NCI-H128 (cell line): ENCODE data around the gene CLCN5.
"Not testable (repeated sequence)": the region's sequence is repeated elsewhere in the genome, so short reads cannot be mapped to it uniquely, and the experiment has no call there.

Experiments used
- DNase-seq: peaks from one replicate; lab custom pipeline; 2025; ENCODE audit not compliant: unreplicated experiment; lab: John Stamatoyannopoulos, UW

CLCN5 gene

DNA sequence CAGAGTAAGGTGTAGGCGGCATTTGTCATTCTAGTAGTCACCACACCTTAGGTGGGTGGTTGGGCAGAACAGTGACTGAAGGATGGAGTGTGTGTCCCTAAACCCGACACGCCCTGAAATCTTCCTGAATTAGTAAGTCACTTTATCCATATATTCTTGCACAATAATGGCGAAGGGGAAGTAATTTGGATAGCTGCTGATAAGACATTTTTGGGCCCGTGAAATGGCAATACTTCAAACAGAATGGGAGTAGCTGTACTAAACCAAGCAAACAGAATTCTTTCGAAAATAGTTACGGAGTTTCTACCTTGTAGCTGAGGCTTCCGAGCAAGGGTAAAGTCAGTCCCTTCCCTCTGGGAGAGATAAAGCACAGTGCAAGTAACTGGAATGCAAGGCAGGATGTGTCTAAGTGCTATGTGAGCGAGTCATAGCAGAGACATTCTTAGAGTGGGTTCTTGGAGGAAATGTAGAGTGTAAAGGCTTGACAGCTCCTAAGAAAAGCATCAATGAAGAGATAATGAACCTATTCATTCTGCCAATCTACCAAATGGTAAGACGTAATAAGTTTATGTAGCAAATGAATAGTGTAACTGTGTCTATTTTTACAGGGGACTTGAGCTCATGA lies 72.8 kb downstream of the CLCN5 start:
- DNase-seq: no peak

DNA sequence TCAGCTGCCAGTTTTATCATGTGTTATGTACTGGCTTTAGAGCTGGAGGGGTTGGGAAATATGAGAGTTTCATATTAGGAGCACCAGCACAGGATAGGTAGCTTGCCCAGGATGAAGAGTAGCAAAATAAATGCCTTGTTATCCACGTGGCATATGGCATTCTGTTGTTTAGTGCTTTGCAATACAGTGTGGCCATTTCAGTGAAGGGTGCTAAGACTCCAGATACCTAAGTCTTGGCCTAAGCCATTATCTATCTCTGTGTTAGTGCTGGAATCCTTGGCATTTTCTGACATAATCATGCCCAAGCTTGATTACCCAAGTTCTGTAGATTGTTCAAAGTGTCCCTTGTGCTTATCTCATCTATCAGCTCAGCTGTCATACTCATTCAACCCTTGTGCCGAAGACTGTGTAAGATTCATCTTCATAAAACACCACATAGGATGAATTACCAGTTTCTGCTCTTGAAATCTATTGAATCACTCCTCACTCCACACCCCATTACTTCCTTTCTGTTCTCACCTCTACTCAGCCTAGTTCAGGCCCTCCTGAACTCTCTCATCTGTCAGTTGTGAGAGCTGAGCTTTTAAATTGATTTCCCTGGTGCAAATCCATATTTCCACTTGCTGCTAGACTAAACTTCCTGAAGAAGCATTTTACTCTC lies 73.5 kb downstream of the CLCN5 start:
- DNase-seq: no peak

DNA sequence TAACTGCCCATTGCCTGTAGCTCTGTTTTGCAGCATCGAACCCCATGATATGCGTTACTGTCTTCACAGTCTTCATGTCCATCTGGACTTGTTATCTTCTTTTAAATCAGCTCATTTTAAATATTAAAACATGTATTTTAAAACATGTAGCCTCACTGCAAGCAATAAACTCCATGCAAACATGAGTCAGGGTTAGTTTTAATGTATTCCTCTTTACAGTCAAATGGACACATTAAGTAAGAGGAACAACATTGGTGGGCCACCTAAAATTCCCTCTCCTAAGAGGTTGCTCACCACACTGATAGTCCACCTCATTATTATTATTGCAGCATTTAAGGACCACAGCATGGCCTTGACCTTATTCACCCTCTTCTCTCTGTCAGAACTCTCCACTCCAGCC lies 74.1 kb downstream of the CLCN5 start:
- no peak for DNase-seq

DNA sequence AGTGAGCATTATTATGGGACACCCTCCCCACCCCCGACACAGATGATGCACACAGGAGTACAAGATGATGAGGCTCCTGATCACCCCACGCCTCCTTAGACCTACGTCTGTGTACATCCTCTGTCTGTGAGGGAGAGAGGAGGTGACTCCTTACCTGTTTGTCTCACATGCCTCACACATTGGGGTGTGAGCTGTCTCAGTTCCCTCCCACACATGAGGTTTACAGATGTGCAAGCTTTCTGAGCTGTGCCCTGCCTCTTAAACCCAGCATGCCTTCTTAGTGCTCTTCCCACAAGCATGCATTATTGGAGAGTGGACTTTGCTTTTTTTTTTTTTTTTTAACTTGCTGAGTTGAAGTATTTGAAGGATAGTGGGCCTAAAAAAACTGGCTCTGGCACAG lies 76.7 kb downstream of the CLCN5 start:
- DNase-seq: no peak

DNA sequence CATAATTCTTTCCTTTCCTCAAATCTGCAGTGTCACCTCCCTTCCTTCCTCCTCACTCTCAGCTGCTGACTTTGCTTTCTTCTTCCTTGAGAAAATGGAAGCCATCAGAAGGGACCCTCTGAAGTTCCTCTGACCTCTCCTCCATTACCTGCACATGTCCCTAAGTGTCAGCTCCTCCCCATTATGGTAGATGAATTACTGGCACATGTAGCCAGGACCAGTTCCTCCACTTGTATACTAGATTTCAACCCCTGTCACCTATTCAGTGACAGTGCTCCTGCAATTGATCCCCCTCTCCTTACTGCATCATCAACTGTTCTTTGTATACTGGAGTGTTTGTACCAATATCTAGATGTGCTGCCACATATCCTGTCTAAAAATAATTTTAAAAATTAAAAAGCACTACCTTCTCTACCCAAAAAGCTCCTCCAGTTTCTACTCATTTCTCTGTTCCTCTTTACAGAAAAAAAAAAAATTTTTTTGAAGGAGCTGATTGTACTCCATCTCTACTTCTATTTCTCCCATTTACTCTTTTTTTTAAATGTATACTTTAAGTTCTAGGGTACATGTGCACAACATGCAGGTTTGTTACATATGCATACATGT lies 78.6 kb downstream of the CLCN5 start:
- DNase-seq: no peak

DNA sequence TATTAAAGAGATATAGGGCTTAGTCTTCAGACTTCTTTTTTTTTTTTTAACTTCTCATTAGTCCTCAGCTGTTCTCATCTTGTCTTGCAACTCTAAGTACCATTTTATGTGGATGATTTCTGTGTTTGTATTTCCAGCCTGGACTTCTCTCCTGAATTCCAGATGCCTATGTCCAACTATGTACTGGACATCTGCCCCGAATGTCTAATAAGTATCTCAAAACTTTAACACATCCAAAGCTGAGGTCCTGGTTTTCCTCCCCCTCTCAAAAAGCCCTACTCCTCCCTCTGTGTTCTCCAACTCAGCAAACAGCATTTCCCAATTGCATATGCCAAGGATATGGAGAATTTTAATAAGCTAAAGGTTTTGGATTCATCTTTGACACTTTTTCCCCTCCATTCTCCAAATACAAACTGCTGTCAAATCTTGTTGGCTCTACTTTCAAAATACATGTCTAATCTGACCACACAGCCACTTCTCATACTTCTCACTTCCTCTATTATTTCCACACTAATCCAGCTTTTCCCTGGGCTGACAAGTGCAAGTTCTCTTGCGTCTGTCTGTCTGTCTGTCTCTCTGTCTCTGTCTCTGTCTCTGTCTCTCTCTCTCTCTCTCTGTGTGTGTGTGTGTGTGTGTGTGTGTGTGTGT lies 79.8 kb downstream of the CLCN5 start:
- no peak for DNase-seq

DNA sequence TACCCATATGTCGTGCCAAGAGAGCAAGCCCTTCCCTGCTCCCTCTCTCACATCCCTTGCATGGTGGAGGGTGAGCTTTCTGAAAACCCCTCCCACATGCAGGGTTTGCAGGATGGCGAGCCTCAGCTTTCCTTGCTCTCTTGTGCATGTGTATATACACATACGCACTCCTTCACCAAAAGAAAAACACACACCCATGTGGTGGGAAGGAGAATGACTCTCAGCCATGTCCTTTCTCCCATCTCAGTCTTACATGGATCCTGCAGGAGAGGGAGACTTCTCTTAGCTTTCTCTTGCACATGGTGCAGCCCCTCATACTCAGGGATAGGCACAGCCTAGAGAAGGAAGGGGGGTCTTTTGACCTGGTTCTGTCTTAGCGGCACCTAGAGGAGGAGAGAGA lies 81.1 kb downstream of the CLCN5 start:
- DNase-seq: no peak

DNA sequence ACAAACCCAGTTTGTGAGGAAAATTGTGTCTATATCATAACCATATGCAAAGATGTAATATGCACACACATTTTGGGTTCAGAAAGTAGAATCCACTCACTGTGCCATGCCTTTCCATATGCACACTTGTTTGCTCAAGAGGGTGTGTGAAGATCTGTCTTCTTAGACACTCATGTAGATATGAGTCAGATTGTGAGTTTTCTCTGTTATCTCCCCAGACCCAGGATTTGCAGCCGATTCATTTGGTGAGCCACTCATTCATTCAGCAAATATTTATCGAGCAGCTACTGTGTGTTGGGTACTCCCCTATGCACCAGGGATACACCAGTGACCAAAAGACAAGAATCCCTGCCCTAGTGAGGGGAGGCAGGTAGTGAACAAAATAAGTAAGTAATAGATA lies 81.5 kb downstream of the CLCN5 start:
- DNase-seq: no peak

DNA sequence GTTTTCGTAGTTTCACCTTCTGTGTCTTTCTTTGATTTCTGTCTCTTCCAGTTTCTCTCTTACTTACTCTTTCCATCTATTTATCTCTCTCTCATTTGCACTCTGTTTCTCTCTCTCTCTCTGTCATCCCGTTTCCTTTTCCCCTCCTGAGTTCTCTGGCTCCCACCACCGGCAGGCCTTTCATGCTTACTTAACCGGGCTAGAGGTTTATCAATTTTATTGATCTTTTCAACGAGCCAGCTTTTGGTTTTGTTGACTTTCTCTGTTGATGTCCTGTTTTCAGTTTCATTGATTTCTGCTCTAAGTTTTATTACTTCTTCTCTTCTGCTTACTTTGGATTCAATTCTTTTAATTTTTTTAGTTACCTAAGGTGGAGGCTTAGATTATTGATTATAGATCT lies 103.2 kb downstream of the CLCN5 start:
- not testable (repeated sequence) for DNase-seq

DNA sequence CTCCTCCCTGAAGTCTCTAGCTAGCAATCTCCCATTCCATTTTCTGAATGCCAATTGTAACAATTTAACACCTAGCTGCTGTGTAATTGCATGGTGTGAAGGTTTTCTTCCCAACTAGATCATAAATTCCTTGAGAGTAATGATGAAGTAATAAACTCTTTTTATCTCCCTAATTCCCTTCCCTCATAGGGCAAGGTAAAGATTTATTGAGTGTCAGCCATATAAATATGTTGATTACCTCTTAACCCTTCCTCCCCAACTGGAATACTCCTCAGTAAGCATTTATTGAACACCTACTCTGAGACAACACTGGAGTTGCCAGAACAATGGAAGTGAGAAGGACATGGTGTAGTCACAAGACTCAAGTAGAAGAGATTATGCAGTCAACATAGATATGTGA lies 112.7 kb downstream of the CLCN5 start:
- no peak for DNase-seq

DNA sequence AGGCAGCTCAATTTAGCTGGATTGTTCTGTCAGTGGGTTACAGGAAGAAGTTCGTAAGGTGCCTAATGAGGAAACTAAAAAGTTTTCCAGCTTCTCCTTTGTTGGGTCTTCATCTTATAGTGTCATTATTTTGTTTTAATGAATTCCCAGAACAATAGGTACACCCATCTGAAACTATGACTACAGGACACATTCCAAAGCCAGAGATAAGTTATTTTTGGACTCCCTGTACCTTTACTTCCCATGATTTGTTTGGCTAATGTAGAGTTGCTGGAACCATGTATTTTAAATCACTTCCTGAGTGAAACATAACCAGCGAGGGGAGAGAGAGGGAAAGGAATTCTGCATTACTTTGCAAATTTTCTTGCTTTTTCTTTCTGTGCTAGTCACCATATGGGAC lies 114.0 kb downstream of the CLCN5 start:
- DNase-seq: no peak

DNA sequence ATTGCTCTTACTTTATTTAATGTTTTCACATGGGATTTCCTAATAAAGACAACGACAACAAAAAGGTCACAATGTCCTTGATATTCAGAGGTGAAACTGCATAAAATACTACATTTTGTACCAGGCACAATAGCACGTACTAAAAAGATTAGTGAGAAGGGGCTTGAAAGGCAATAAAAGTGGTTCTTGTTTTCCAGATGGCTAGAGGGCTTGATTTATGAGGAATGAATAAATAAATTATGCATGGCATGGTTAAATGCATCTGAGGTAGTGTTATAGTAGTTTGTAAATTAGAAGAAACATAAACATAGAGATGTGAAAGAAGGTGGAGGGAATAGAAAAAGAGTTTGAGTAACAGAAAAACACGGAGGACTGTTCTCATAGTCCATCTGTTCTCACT lies 123.4 kb downstream of the CLCN5 start:
- no peak for DNase-seq

DNA sequence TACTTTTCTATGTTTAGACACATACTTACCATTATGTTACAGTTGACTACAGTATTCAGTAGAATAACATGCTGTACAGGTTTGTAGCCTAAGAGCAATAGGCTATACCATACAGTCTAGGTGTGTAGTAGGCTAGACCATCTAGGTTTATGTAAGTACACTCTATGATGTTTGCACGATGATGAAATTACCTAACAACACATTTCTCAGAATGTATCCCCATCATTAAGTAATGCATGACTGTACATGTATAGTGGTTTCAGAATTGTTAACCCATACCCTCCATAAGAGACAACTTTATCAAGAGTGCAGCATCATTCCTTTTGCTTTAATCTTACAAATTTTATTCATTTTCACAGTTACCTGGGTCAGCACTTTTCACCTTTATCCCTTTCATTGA lies 126.8 kb downstream of the CLCN5 start:
- no peak for DNase-seq

DNA sequence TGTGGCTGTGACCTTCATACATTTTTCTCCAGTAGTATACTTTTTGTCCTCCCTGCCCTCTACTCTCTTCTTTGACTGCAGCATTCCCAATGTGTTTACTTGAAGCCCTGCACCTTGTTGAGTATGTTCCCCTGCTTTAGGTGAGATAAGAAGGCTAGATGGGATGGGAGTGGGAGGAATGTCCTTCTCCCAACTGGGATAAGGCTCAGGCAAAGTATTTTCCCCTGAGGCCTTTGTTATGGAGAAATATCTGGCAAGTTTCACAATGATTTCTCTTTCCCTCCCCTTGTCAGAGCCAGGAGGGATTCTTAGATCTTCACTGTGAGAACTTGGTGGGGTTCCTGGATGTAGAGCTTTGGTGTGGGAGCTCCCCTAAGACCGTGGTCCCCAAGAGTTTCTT lies 131.8 kb downstream of the CLCN5 start:
- no peak for DNase-seq

DNA sequence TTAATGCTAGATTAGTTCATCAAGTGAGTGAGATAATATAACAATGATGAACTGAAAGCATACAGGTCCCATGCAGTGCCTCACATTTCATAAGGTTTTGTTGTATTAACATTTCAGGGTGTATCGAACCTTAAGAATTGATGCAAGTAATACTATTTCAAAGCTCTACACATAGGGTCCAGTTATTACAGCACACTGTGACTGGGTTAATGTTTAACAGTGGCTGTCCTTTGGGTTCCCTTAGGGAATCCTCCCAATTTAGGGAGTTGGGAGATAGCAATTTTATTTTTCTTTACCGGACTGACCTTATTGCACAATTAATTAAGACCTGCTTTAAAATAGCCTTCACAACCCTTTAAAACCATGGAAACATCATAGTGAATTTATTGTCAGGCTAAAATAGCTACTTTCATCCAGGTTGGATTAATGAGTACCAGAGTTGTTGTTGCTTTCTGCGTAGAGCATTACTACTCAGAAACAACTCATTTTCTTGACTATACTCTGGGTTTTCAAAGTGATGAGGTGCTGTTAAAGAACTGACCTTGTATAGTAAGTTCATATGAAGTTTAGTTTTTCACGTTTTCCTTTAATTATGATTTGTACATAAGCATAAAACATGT lies 144.0 kb downstream of the CLCN5 start:
- no peak for DNase-seq

DNA sequence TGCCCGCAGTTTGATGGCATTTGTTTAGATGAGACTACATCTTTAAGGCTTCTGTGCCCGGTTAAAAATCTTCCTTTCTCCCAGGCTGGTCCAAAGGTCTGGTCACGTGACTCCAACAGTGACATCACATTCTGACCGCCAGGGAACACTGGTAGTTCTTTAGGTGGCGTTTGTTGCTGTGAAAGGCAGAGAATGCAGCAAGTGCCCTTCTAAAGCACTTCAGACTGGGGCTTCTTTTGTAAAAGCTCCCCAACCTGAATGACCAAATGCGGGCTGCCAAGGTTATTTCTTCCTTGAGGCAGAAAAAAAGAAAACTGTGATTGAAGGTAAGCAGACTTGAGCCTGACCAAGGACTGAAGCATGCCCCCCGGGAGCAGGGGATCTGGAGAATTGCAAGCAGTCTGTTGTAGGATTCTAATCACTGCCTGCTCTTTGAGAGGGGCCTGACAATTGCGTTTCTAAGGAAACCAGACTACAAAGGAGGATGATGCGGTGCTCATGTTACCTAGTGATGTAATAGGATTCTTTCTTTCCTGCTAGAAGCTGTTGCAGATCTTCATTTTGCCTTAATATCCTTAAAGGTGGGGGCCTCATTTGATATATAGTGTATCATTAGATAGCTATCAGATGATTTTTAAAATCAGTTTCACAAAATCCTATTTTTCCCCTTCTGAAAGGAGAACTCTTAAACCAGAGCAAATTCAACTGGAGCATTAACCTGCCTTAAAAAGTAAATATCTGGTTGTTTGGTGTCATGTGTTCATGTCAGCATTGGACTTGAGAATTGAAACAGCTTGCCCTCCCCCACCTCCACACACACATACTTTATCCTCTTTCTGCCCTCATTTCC lies 145.3 kb downstream of the CLCN5 start:
- DNase-seq: peak; percentile 26

DNA sequence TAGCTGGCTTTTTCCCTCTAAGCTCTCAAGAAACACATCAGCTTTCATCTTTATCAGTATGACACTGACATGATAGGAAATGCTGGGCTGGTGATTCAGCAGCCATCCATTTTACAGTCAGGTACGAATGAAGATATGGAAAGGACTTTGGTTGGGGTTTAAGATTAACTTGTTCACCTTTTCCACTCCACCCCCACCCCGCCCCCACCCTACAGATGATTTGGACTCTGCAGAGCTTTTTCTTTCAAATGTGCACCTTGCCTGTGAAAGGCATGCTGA lies 145.8 kb downstream of the CLCN5 start:
- no peak for DNase-seq

DNA sequence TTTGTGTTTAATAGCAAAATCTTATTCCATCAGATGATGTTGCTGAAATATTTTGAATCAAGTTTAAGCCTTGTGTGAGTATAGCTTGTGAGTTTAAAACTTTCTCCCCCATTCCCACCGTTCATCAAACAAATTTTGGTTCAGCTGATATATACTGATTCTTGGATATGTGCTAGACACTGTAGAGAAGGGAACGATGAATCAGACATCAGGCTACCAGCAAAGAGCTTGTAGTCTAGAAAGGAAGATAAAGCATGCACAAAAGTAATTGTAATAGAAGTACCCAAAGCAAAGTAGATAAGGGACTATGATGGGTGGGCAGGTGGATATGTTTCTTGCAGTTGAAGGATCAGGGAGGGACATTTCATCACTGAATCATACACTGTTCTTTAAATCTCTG lies 146.5 kb downstream of the CLCN5 start:
- no peak for DNase-seq

DNA sequence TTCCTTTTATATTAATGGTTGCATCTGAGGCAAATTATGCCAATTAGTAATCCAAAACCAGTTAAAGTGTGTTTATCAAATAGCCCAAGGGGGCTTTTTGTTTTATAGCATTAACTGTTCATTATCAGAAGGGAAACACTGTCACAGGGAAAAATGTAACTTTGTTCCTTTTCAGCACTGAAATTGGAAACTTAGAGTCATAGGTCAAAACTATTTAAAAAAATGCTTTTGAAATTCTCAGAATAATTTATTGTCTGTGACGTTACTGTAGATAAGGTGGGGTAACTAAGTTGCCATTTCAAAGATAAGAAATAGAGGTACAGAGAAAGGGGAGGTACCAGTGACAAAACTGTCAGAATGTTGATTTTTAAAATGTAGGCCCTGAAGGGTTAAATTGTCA lies 149.1 kb downstream of the CLCN5 start:
- no peak for DNase-seq

DNA sequence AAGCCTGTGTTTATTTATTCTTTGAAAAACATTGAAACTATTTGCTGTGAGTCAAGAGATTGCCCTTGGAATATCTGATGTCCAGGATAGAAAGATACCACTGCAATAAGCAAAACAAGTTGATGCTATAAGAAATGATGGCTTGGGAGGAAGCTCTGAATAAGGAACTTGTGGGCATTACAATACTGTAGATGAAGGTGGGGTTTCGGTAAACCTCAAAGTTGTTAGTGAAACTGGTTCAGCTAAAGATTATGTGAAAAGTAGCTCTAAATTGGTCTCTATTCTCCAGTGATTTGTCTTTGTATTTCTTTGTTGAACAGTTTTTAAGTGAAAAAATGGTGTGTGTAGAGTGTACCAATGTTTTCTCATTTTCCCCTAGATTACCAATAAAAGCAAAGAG lies 149.7 kb downstream of the CLCN5 start:
- DNase-seq: no peak

DNA sequence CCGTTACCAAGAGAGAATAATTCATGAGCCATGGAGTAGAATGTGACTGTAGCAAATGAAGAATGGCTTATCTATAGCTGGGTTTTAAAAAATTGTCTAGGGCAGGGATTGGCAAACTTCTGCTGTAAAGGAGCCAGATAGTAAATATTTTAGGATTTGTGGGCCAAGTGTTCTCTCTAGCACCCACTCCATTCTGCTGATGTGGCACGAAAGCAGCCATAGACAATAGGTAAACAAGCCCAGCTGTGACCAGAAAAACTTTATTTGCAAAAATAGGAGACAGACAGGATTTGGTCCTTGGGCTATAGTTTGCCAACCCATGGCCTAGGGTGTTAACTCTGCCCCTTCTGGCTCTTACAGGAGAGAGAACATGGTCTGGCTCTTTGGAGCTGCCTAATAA lies 151.2 kb downstream of the CLCN5 start:
- DNase-seq: no peak
